ENCODE data around the gene TARS2. TPM values are rescaled to one million over a fixed set of nuclear protein-coding genes. Genes with fewer than 3 reads are reported as not detected.

TARS2 gene
- total and polyA plus RNA-seq, 10 of the 15 experiments (the other 5 are each of a cell fraction or from before 2014, with no cell fraction given), result 11.0 to 51.8 (median 45.2) TPM

DNA sequence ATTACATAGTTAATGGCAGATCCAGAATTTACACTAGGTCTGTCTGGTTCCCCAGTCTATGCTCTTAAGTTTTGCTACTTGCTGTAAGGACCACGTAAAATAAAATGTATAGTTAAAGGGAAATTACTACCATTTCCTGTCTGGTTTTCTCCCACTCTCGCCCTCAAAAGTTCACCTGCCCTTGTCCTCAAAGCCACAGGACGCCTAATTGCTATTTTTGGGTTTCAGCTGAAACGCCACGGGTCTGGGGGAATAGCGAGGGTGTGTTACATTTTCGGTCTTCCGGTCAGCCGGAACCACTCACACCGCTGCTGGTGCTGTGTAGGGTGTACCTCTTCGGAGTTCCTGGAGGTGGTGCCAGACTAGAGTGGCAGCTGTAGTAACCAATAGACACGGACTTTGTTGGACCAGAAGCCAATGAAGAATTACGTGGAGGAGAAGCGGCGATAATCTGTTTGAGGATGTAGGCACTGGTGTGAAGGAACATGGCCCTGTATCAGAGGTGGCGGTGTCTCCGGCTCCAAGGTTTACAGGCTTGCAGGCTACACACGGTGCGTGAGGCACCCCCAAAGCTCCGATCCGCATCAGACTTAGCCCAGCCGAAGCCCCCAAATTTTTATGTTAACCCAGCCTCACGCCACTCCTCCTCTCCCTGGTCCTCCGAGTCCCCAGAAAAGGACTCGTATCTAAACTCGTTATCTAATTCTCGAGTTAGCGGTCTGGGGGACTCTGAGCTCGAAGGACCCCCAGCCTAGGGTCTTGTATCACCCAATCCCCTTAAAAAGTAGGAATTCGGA lies at the start of gene TARS2 (continued):
- TF ChIP-seq, protein P1, sequence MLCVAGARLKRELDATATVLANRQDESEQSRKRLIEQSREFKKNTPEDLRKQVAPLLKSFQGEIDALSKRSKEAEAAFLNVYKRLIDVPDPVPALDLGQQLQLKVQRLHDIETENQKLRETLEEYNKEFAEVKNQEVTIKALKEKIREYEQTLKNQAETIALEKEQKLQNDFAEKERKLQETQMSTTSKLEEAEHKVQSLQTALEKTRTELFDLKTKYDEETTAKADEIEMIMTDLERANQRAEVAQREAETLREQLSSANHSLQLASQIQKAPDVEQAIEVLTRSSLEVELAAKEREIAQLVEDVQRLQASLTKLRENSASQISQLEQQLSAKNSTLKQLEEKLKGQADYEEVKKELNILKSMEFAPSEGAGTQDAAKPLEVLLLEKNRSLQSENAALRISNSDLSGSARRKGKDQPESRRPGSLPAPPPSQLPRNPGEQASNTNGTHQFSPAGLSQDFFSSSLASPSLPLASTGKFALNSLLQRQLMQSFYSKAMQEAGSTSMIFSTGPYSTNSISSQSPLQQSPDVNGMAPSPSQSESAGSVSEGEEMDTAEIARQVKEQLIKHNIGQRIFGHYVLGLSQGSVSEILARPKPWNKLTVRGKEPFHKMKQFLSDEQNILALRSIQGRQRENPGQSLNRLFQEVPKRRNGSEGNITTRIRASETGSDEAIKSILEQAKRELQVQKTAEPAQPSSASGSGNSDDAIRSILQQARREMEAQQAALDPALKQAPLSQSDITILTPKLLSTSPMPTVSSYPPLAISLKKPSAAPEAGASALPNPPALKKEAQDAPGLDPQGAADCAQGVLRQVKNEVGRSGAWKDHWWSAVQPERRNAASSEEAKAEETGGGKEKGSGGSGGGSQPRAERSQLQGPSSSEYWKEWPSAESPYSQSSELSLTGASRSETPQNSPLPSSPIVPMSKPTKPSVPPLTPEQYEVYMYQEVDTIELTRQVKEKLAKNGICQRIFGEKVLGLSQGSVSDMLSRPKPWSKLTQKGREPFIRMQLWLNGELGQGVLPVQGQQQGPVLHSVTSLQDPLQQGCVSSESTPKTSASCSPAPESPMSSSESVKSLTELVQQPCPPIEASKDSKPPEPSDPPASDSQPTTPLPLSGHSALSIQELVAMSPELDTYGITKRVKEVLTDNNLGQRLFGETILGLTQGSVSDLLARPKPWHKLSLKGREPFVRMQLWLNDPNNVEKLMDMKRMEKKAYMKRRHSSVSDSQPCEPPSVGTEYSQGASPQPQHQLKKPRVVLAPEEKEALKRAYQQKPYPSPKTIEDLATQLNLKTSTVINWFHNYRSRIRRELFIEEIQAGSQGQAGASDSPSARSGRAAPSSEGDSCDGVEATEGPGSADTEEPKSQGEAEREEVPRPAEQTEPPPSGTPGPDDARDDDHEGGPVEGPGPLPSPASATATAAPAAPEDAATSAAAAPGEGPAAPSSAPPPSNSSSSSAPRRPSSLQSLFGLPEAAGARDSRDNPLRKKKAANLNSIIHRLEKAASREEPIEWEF (IDR thresholded peaks at IDR 0.05; ENCODE audit: insufficient replicate concordance, low read depth, low read length), result no peak
- TF ChIP-seq CHD2 (IDR thresholded peaks at IDR 0.05; ENCODE audit: borderline replicate concordance, low read depth, low read length) (peak; percentile 95), CBFB (IDR thresholded peaks at IDR 0.05; ENCODE audit: low read depth) (peak; percentile 74), SREBF1 (IDR thresholded peaks at IDR 0.05; ENCODE audit: low read length) (no peak), NRF1 (conservative IDR thresholded peaks at IDR 0.05; ENCODE audit: low read depth, low read length) (no peak), IRF4 (IDR thresholded peaks at IDR 0.05; ENCODE audit: low read depth, low read length) (peak; percentile 80), ASH2L (IDR thresholded peaks at IDR 0.05; ENCODE audit: borderline replicate concordance, low read depth) (no peak), SP1 (IDR thresholded peaks at IDR 0.05; ENCODE audit: low read depth, low read length) (peak; percentile 99), ETV6 (conservative IDR thresholded peaks at IDR 0.05 in 1 of 2, IDR thresholded peaks at IDR 0.05 in 1 of 2; ENCODE audit: borderline replicate concordance in 1 of 2, low read depth in 1 of 2) (peak in 1 of 2 experiments; percentile 70; a peak in 2 of 4 replicates), CREM (IDR thresholded peaks at IDR 0.05; ENCODE audit: low read depth) (peak; percentile 94), RUNX3 (IDR thresholded peaks at IDR 0.05; ENCODE audit: low read length) (peak; percentile 93)
- TF ChIP-seq, protein P2, sequence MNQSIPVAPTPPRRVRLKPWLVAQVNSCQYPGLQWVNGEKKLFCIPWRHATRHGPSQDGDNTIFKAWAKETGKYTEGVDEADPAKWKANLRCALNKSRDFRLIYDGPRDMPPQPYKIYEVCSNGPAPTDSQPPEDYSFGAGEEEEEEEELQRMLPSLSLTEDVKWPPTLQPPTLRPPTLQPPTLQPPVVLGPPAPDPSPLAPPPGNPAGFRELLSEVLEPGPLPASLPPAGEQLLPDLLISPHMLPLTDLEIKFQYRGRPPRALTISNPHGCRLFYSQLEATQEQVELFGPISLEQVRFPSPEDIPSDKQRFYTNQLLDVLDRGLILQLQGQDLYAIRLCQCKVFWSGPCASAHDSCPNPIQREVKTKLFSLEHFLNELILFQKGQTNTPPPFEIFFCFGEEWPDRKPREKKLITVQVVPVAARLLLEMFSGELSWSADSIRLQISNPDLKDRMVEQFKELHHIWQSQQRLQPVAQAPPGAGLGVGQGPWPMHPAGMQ (IDR thresholded peaks at IDR 0.05; ENCODE audit: borderline replicate concordance), result no peak
- TF ChIP-seq, protein P3, sequence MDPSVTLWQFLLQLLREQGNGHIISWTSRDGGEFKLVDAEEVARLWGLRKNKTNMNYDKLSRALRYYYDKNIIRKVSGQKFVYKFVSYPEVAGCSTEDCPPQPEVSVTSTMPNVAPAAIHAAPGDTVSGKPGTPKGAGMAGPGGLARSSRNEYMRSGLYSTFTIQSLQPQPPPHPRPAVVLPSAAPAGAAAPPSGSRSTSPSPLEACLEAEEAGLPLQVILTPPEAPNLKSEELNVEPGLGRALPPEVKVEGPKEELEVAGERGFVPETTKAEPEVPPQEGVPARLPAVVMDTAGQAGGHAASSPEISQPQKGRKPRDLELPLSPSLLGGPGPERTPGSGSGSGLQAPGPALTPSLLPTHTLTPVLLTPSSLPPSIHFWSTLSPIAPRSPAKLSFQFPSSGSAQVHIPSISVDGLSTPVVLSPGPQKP (IDR thresholded peaks at IDR 0.05; ENCODE audit: low read depth, low read length), result peak; percentile 49; the same call in 1 of the 2 replicates
- TF ChIP-seq, protein P4, sequence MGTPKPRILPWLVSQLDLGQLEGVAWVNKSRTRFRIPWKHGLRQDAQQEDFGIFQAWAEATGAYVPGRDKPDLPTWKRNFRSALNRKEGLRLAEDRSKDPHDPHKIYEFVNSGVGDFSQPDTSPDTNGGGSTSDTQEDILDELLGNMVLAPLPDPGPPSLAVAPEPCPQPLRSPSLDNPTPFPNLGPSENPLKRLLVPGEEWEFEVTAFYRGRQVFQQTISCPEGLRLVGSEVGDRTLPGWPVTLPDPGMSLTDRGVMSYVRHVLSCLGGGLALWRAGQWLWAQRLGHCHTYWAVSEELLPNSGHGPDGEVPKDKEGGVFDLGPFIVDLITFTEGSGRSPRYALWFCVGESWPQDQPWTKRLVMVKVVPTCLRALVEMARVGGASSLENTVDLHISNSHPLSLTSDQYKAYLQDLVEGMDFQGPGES (IDR thresholded peaks at IDR 0.05), result peak; percentile 89
- TF ChIP-seq, protein P5, sequence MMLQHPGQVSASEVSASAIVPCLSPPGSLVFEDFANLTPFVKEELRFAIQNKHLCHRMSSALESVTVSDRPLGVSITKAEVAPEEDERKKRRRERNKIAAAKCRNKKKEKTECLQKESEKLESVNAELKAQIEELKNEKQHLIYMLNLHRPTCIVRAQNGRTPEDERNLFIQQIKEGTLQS (IDR thresholded peaks at IDR 0.05; ENCODE audit: borderline replicate concordance, extremely low read depth, low read depth, low read length), result no peak
- TF ChIP-seq, protein P6, sequence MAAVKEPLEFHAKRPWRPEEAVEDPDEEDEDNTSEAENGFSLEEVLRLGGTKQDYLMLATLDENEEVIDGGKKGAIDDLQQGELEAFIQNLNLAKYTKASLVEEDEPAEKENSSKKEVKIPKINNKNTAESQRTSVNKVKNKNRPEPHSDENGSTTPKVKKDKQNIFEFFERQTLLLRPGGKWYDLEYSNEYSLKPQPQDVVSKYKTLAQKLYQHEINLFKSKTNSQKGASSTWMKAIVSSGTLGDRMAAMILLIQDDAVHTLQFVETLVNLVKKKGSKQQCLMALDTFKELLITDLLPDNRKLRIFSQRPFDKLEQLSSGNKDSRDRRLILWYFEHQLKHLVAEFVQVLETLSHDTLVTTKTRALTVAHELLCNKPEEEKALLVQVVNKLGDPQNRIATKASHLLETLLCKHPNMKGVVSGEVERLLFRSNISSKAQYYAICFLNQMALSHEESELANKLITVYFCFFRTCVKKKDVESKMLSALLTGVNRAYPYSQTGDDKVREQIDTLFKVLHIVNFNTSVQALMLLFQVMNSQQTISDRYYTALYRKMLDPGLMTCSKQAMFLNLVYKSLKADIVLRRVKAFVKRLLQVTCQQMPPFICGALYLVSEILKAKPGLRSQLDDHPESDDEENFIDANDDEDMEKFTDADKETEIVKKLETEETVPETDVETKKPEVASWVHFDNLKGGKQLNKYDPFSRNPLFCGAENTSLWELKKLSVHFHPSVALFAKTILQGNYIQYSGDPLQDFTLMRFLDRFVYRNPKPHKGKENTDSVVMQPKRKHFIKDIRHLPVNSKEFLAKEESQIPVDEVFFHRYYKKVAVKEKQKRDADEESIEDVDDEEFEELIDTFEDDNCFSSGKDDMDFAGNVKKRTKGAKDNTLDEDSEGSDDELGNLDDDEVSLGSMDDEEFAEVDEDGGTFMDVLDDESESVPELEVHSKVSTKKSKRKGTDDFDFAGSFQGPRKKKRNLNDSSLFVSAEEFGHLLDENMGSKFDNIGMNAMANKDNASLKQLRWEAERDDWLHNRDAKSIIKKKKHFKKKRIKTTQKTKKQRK (IDR thresholded peaks at IDR 0.05; ENCODE audit: low read depth, low read length), result peak; percentile 61

Data from GM12878 (cell line).